WERI-Rb-1 (cell line): ENCODE measurements around the gene SPG21.

Source experiments
- DNase-seq: peaks from one replicate; pipeline ENCODE4 v3.0.0-alpha.2; 2020
- H3K27ac ChIP-seq: fragments of 250-450 bp; sonication (Bioruptor Pico); 2 replicates; pipeline ENCODE4 v1.5.1; 2020; ENCODE audit warnings: mild to moderate bottlenecking, moderate library complexity
- H3K27me3 ChIP-seq: fragments of 250-450 bp; sonication (Bioruptor Pico); 2 replicates; pipeline ENCODE4 v1.5.1; 2021; ENCODE audit warnings: mild to moderate bottlenecking, low read depth, moderate library complexity; ENCODE audit not compliant: insufficient read depth, severe bottlenecking
- H3K36me3 ChIP-seq: fragments of 250-450 bp; sonication (Bioruptor Pico); 2 replicates; pipeline ENCODE4 v1.5.1; 2020; ENCODE audit warnings: mild to moderate bottlenecking, moderate library complexity
- H3K4me3 ChIP-seq: 2 replicates; pipeline ENCODE4 v1.5.1; 2011; ENCODE audit warnings: low read depth, mild to moderate bottlenecking, control low read depth, low read length
- H3K9me3 ChIP-seq: fragments of 250-450 bp; sonication (Bioruptor Pico); 2 replicates; pipeline ENCODE4 v1.5.1; 2021; ENCODE audit warnings: mild to moderate bottlenecking, moderate library complexity; ENCODE audit not compliant: severe bottlenecking
- CTCF ChIP-seq: IDR thresholded peaks from 2 replicates; pipeline ENCODE4 v1.5.1; 2011; ENCODE audit warnings: low read depth, mild to moderate bottlenecking, control low read depth, inconsistent platforms, low read length

The SPG21 gene

GRCh38 chr15:65006876-65007275 is 17.2 kb upstream of the SPG21 start:
- Histone ChIP-seq H3K27ac (no peak overlapping the region), H3K27me3 (no peaks in the 10 kb centered on the region), H3K9me3 (no peaks in the 10 kb centered on the region), H3K4me3 (no peak overlapping the region), H3K36me3 (peaks cover 4% of the 10 kb centered on the region)
- DNase-seq: no peak
- no peak for TF ChIP-seq CTCF

- H3K4me3 ChIP-seq: no peak overlapping the region
- no peak overlapping the region for H3K27ac ChIP-seq
- no peak for DNase-seq
- TF ChIP-seq CTCF: no peak
- no peaks in the 10 kb centered on the region for H3K9me3 ChIP-seq
- H3K27me3 ChIP-seq: no peaks in the 10 kb centered on the region
- H3K36me3 ChIP-seq: peaks cover 4% of the 10 kb centered on the region
Observed at GRCh38 chr15:65004993-65005392, 15.3 kb upstream of the SPG21 start.

- no peak for TF ChIP-seq CTCF
- Histone ChIP-seq H3K27me3 (no peaks in the 10 kb centered on the region), H3K36me3 (peaks cover 4% of the 10 kb centered on the region), H3K4me3 (no peak overlapping the region), H3K9me3 (no peaks in the 10 kb centered on the region), H3K27ac (no peak overlapping the region)
- DNase-seq: no peak
Observed at GRCh38 chr15:64997745-64998375, 8.1 kb upstream of the SPG21 start.

GRCh38 chr15:64997066-64997465 is 7.4 kb upstream of the SPG21 start:
- Histone ChIP-seq H3K9me3 (no peaks in the 10 kb centered on the region), H3K4me3 (no peak overlapping the region), H3K27me3 (no peaks in the 10 kb centered on the region), H3K36me3 (no peaks in the 10 kb centered on the region), H3K27ac (no peak overlapping the region)
- no peak for TF ChIP-seq CTCF
- DNase-seq: no peak

GRCh38 chr15:64993290-64993689 is 3.6 kb upstream of the SPG21 start:
- H3K27ac ChIP-seq: no peak overlapping the region
- DNase-seq: no peak
- no peak for TF ChIP-seq CTCF

GRCh38 chr15:64991536-64992135 is 1.9 kb upstream of the SPG21 start:
- H3K27ac ChIP-seq: no peak overlapping the region
- peaks cover 2% of the 10 kb centered on the region; the same call in 1 of the 2 replicates for H3K36me3 ChIP-seq
- no peaks in the 10 kb centered on the region for H3K27me3 ChIP-seq
- no peak for DNase-seq
- no peak overlapping the region for H3K4me3 ChIP-seq
- no peaks in the 10 kb centered on the region for H3K9me3 ChIP-seq
- TF ChIP-seq CTCF: no peak

More at GRCh38 chr15:64993290-64993689, 3.6 kb upstream of the SPG21 start:
- Histone ChIP-seq H3K27me3 (no peaks in the 10 kb centered on the region), H3K4me3 (no peak overlapping the region), H3K36me3 (no peaks in the 10 kb centered on the region), H3K9me3 (no peaks in the 10 kb centered on the region)
